Suprapubic skin (tissue), 4 donors: Measurements from ENCODE around the gene BCL2L15.

Experiments
- EP300 ChIP-seq: sonication (generic); formaldehyde crosslinking; IDR thresholded peaks from one replicate; pipeline ENCODE4 v1.6.1; 2017; ENCODE audit warnings: antibody characterized with exemption
- POLR2AphosphoS5 ChIP-seq, 3 donors: sonication (generic); formaldehyde crosslinking; IDR thresholded peaks; one replicate each; pipeline ENCODE4 v1.6.1; 2017; ENCODE audit warnings: antibody characterized with exemption in 3 of 3
- TF ChIP-seq, protein P1 (sequence below), 2 donors: fragments of 200-600 bp in 1 of 2; fragments of 450-650 bp in 1 of 2; sonication (generic) in 1 of 2; IDR thresholded peaks; one replicate each; pipeline ENCODE4 v1.5.1; 2016 to 2019; ENCODE audit warnings: antibody characterized with exemption in 2 of 2, mild to moderate bottlenecking in 1 of 2, moderate library complexity in 1 of 2

DNA sequence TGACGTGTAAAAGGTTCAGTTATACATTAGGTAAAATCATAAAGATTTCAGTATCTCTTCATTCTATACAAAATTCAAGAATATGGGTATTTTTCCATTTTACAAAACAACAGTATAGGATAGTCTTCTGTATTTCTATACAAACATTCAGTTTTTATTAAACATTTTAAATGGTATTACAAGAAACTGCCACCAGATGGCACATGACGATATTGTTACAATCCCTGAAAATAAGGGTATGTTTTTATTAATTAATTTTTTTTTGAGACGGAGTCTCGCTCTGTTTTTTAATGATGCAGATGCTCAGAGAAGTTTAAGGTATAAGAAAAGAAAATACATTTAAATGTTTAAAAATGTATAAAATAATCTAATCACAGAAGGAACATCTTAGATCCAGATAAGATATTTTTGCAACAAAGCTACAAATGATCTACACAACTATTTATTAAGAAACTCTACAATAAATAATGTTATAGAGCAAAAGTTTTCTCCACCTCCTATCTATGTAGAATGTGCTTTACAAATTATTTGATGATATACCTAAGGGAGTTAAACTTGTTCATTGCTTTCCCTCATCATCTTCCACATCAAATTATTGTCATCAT is 51.6 kb downstream of the BCL2L15 start:
- TF ChIP-seq EP300 = no peak
- TF ChIP-seq, protein P1, sequence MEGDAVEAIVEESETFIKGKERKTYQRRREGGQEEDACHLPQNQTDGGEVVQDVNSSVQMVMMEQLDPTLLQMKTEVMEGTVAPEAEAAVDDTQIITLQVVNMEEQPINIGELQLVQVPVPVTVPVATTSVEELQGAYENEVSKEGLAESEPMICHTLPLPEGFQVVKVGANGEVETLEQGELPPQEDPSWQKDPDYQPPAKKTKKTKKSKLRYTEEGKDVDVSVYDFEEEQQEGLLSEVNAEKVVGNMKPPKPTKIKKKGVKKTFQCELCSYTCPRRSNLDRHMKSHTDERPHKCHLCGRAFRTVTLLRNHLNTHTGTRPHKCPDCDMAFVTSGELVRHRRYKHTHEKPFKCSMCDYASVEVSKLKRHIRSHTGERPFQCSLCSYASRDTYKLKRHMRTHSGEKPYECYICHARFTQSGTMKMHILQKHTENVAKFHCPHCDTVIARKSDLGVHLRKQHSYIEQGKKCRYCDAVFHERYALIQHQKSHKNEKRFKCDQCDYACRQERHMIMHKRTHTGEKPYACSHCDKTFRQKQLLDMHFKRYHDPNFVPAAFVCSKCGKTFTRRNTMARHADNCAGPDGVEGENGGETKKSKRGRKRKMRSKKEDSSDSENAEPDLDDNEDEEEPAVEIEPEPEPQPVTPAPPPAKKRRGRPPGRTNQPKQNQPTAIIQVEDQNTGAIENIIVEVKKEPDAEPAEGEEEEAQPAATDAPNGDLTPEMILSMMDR (IDR thresholded peaks at IDR 0.05) = peak; percentile 29 to 39
- TF ChIP-seq POLR2AphosphoS5 (IDR thresholded peaks at IDR 0.05) = no peak
